Lower leg skin (tissue), 4 donors: ENCODE measurements around the gene PORCN. TPM values are rescaled to one million over a fixed set of nuclear protein-coding genes. Genes with fewer than 3 reads are reported as not detected.

ENCODE experiments used
- DNase-seq, 2 donors: peaks; one replicate each; pipeline ENCODE4 v3.0.0-alpha.2; 2019; ENCODE audit warnings: low spot score in 2 of 2
- H3K4me3 ChIP-seq: fragments of 200-600 bp; sonication (generic); 2 replicates; pipeline ENCODE4 v1.5.1; 2017; ENCODE audit warnings: mild to moderate bottlenecking, low read depth; ENCODE audit not compliant: poor library complexity, severe bottlenecking
- POLR2A ChIP-seq, 2 donors: fragments of 450-650 bp; IDR thresholded peaks; one replicate each; pipeline ENCODE4 v1.6.1; 2016 to 2017; ENCODE audit warnings: antibody characterized with exemption in 2 of 2, mild to moderate bottlenecking in 1 of 2, moderate library complexity in 1 of 2
- WGBS, 2 donors: methylation state at CpG; one replicate each; pipeline ENCODE4 v1.1.5; 2018; 5-methylcytosine and 5-hydroxymethylcytosine counted together
- intact Hi-C: fragments of 100-400 bp; cut with DNase I; formaldehyde crosslinking; loops from one replicate; pipeline ENCODE4 v1.15.0; 2023; ENCODE audit warnings: low total_unique reads
- total RNA-seq, 4 donors: library from RNA; depleted of rRNA; stranded (reverse); fragments of >200 nt; gene quantifications; one replicate each; pipeline ENCODE4 v1.1.0, GENCODE V29; 2016
- TF ChIP-seq, protein P1 (sequence below), 3 donors: fragments of 450-650 bp; IDR thresholded peaks; one replicate each; pipeline ENCODE4 v1.5.1; 2016; ENCODE audit warnings: antibody characterized with exemption in 3 of 3, mild to moderate bottlenecking in 3 of 3, moderate library complexity in 2 of 3

Gene PORCN
- total RNA-seq, 4 donors from 2014 or later: 18.6 to 32.0 (median 23.2) TPM

DNA sequence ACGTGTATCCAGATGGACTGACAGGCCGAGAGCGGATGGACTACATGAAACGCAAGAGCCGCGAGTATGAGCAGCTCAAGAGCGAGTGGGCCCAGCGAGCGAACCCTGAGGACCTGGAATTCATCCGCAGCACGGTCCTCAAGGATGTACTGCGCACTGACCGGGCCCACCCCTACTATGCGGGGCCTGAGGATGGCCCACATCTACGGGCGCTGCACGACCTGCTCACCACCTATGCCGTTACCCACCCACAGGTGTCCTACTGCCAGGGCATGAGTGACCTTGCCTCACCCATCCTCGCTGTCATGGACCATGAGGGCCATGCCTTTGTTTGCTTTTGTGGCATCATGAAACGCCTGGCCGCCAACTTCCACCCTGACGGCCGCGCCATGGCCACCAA, 50.8 kb downstream of the PORCN start:
- no peak overlapping the region for H3K4me3 ChIP-seq
- intact Hi-C loops: no loop called here
- no peak for DNase-seq
- TF ChIP-seq, protein P1, sequence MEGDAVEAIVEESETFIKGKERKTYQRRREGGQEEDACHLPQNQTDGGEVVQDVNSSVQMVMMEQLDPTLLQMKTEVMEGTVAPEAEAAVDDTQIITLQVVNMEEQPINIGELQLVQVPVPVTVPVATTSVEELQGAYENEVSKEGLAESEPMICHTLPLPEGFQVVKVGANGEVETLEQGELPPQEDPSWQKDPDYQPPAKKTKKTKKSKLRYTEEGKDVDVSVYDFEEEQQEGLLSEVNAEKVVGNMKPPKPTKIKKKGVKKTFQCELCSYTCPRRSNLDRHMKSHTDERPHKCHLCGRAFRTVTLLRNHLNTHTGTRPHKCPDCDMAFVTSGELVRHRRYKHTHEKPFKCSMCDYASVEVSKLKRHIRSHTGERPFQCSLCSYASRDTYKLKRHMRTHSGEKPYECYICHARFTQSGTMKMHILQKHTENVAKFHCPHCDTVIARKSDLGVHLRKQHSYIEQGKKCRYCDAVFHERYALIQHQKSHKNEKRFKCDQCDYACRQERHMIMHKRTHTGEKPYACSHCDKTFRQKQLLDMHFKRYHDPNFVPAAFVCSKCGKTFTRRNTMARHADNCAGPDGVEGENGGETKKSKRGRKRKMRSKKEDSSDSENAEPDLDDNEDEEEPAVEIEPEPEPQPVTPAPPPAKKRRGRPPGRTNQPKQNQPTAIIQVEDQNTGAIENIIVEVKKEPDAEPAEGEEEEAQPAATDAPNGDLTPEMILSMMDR (IDR thresholded peaks at IDR 0.05): no peak
- TF ChIP-seq POLR2A (IDR thresholded peaks at IDR 0.05): no peak
- WGBS, 2 donors: 92 to 96% methylated on average over 14 to 24 of the region's 24 CpGs

- WGBS, 2 donors: 86 to 90% methylated on average over 11 to 14 of the region's 14 CpGs
Measured at GRCh38 chrX:48560056-48560455, 51.3 kb downstream of the PORCN start.

GRCh38 chrX:48560681-48561080, 51.9 kb downstream of the PORCN start:
- no peak for TF ChIP-seq POLR2A (IDR thresholded peaks at IDR 0.05)
- TF ChIP-seq, protein P1 (IDR thresholded peaks at IDR 0.05): no peak
- intact Hi-C loops: no loop called here
- 98 to 100% methylated on average over 1 to 9 of the region's 12 CpGs for WGBS, 2 donors
- no peak for DNase-seq
- H3K4me3 ChIP-seq: no peak overlapping the region

More at GRCh38 chrX:48560056-48560455, 51.3 kb downstream of the PORCN start:
- DNase-seq: no peak
- no peak overlapping the region for H3K4me3 ChIP-seq
- TF ChIP-seq, protein P1 (IDR thresholded peaks at IDR 0.05): no peak
- intact Hi-C loops: no loop called here

GRCh38 chrX:48569958-48570357, 61.2 kb downstream of the PORCN start:
- DNase-seq: no peak
- TF ChIP-seq POLR2A (IDR thresholded peaks at IDR 0.05): no peak
- intact Hi-C loops: no loop called here
- 50 to 64% methylated on average over 1 of the region's 1 CpG for WGBS, 2 donors
- no peak overlapping the region for H3K4me3 ChIP-seq

Other genes starting within 250 kb of the PORCN start
- gene SSX3, start 152.3 kb upstream of the PORCN start, total RNA-seq: not detected
- gene SSX4, start 125.5 kb upstream of the PORCN start, total RNA-seq: not detected
- gene SSX4B, start 97.0 kb upstream of the PORCN start, total RNA-seq: not detected
- 10 to 100 TPM; 21.8 to 34.2 (median 25.4) TPM for gene SLC38A5, start 38.7 kb upstream of the PORCN start, total RNA-seq
- gene FTSJ1, start 32.8 kb upstream of the PORCN start, total RNA-seq: 10 to 100 TPM; 29.8 to 46.4 (median 42.2) TPM
- 10 to 100 TPM; 43.5 to 87.0 (median 64.1) TPM for gene EBP, start 12.8 kb downstream of the PORCN start, total RNA-seq
- gene TBC1D25, start 30.7 kb downstream of the PORCN start, total RNA-seq: 10 to 100 TPM; 11.6 to 43.8 (median 16.2) TPM
- gene RBM3, start 65.5 kb downstream of the PORCN start, total RNA-seq: 100 to 1,000 TPM; 162 to 207 (median 198) TPM
- gene WDR13, start 88.5 kb downstream of the PORCN start, total RNA-seq: 100 to 1,000 TPM in 3 of 4 donors, 10 to 100 TPM in 1; 87.8 to 143 (median 121) TPM
- 1 to 10 TPM; 1.3 to 4.1 (median 3.2) TPM for gene WAS, start 174.8 kb downstream of the PORCN start, total RNA-seq
- 10 to 100 TPM in 1 of 4 donors, 1 to 10 TPM in 3; 6.7 to 15.0 (median 9.2) TPM for gene SUV39H1, start 187.7 kb downstream of the PORCN start, total RNA-seq